Measurements from ENCODE around the gene TRMT44.

TRMT44 gene

GRCh38 chr4:8472158-8472688 is 31.6 kb downstream of the TRMT44 start:
- Histone ChIP-seq H3K27ac (no peak overlapping the region), H3K79me2 (ENCODE audit: insufficient read depth, low read depth) (no peaks in the 10 kb centered on the region), H3K27me3 (ENCODE audit: insufficient read depth, low read depth) (no peaks in the 10 kb centered on the region), H3K36me3 (ENCODE audit: insufficient read depth) (no peaks in the 10 kb centered on the region), H2AFZ (ENCODE audit: low read depth) (no peak overlapping the region), H3K9ac (no peak overlapping the region), H3K4me2 (no peak overlapping the region), H3K4me1 (ENCODE audit: low read depth, poor library complexity, severe bottlenecking) (no peaks in the 10 kb centered on the region), H3K4me3 (IDR thresholded peaks at IDR 0.05; ENCODE audit: insufficient read depth, low read depth, low read length) (no peak overlapping the region), H4K20me1 (ENCODE audit: insufficient read depth) (no peaks in the 10 kb centered on the region)
- no peak for TF ChIP-seq CTCF (conservative IDR thresholded peaks at IDR 0.05; ENCODE audit: low read depth, low read length)

- Histone ChIP-seq H3K36me3 (ENCODE audit: insufficient read depth) (no peaks in the 10 kb centered on the region), H3K9ac (no peak overlapping the region), H3K27me3 (ENCODE audit: insufficient read depth, low read depth) (no peaks in the 10 kb centered on the region), H4K20me1 (ENCODE audit: insufficient read depth) (no peaks in the 10 kb centered on the region), H3K4me1 (ENCODE audit: low read depth, poor library complexity, severe bottlenecking) (no peaks in the 10 kb centered on the region), H3K79me2 (ENCODE audit: insufficient read depth, low read depth) (no peaks in the 10 kb centered on the region), H3K4me2 (no peak overlapping the region), H3K4me3 (IDR thresholded peaks at IDR 0.05; ENCODE audit: insufficient read depth, low read depth, low read length) (no peak overlapping the region), H2AFZ (ENCODE audit: low read depth) (no peak overlapping the region), H3K27ac (no peak overlapping the region)
- no peak for TF ChIP-seq CTCF (conservative IDR thresholded peaks at IDR 0.05; ENCODE audit: low read depth, low read length)
Measured at GRCh38 chr4:8472689-8473197, 32.2 kb downstream of the TRMT44 start.

- H3K36me3 ChIP-seq (ENCODE audit: insufficient read depth), result no peaks in the 10 kb centered on the region
- H3K27ac ChIP-seq, result no peak overlapping the region
- no peaks in the 10 kb centered on the region for H3K27me3 ChIP-seq (ENCODE audit: insufficient read depth, low read depth)
- no peaks in the 10 kb centered on the region for H3K4me1 ChIP-seq (ENCODE audit: low read depth, poor library complexity, severe bottlenecking)
- no peak overlapping the region for H2AFZ ChIP-seq (ENCODE audit: low read depth)
- TF ChIP-seq CTCF (conservative IDR thresholded peaks at IDR 0.05; ENCODE audit: low read depth, low read length), result no peak
- H3K4me3 ChIP-seq (IDR thresholded peaks at IDR 0.05; ENCODE audit: insufficient read depth, low read depth, low read length), result no peak overlapping the region
- no peak overlapping the region for H3K9ac ChIP-seq
- H4K20me1 ChIP-seq (ENCODE audit: insufficient read depth), result no peaks in the 10 kb centered on the region
- no peaks in the 10 kb centered on the region for H3K79me2 ChIP-seq (ENCODE audit: insufficient read depth, low read depth)
- H3K4me2 ChIP-seq, result no peak overlapping the region
Measured at GRCh38 chr4:8473198-8473919, 32.8 kb downstream of the TRMT44 start.

GRCh38 chr4:8473920-8474590 is 33.5 kb downstream of the TRMT44 start:
- no peaks in the 10 kb centered on the region for H4K20me1 ChIP-seq (ENCODE audit: insufficient read depth)
- TF ChIP-seq CTCF (conservative IDR thresholded peaks at IDR 0.05; ENCODE audit: low read depth, low read length), result no peak
- no peaks in the 10 kb centered on the region for H3K36me3 ChIP-seq (ENCODE audit: insufficient read depth)
- H3K4me2 ChIP-seq, result no peak overlapping the region
- H3K9ac ChIP-seq, result no peak overlapping the region
- no peaks in the 10 kb centered on the region for H3K79me2 ChIP-seq (ENCODE audit: insufficient read depth, low read depth)
- no peak overlapping the region for H3K27ac ChIP-seq
- H3K27me3 ChIP-seq (ENCODE audit: insufficient read depth, low read depth), result no peaks in the 10 kb centered on the region
- H2AFZ ChIP-seq (ENCODE audit: low read depth), result no peak overlapping the region
- no peaks in the 10 kb centered on the region for H3K4me1 ChIP-seq (ENCODE audit: low read depth, poor library complexity, severe bottlenecking)
- H3K4me3 ChIP-seq (IDR thresholded peaks at IDR 0.05; ENCODE audit: insufficient read depth, low read depth, low read length), result no peak overlapping the region
